ENCODE measurements around the gene FBXL20. TPM values are rescaled to one million over a fixed set of nuclear protein-coding genes. Genes with fewer than 3 reads are reported as not detected.

Gene FBXL20
- total RNA-seq, 4 donors from 2014 or later = 10.4 to 15.4 (median 13.1) TPM

DNA sequence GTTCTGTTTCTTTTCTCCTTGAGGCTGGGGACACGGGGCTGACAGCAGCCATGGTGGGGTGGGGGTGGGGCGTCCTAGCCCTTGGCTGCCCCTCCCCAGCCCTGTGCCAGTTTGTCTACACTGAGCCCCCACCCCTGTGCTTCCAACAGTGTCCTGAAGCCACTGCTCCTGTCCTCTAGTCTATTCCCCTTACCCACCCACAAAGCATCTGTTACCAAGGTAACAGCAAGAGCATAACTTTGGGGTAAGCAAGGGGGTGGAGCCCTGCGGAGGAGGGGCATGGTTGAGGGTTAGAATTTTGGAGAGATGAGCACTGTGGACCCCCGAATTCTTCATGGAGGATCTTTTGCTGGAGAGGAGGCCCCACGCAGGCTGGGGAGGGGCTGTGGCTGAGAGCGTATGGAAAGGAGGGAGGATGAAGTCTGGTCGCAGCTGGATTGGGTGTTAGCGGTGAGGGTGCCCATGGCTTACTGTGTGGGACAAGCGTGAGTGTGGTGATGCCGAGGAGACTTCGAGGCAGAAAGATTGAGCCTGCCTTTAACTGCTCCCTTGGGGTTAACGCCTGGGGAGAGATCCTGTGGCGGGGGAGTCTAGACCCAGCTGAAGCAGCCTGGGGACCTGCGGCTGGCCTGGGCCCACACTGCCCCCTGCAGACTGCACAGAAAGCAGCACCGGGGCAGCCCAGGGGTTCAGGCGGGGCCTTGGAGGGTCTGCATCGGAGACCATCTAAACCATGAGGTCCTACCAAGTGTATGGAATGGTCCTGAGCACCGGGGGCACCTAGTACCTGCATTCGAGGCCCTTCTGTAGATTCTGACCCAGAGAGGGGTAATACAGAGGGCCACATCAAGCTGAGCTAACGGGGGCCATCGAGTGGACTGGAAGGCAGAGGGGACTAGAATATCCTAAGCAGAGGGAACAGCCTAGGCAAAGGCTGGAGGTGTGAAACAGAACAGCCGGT, 169.6 kb downstream of the FBXL20 start:
- Histone ChIP-seq H3K9me3 (no peaks in the 10 kb centered on the region), H3K4me3 (peak overlapping the region in 2 of 4 donors; percentile 7 to 22), H3K36me3 (no peaks in the 10 kb centered on the region), H3K27ac (no peak overlapping the region), H3K27me3 (peaks cover 0 to 2% (median 0%) of the 10 kb centered on the region in 3 donors), H3K4me1 (peaks cover 16 to 19% of the 10 kb centered on the region in 2 donors)
- TF ChIP-seq CTCF (IDR thresholded peaks at IDR 0.05 in 4 of 5, conservative IDR thresholded peaks at IDR 0.05 in 1 of 5) (peak; percentile 76 to 93 (median 91)), POLR2A (IDR thresholded peaks at IDR 0.05) (no peak)
- intact Hi-C loops (cut with DNase I; ENCODE audit: low total_unique reads) (loop anchor here (1.0 kb wide), 1 partner anchor 25 kb away; no protein-coding TSS in a partner anchor), in situ Hi-C loops (cut with MboI; ENCODE audit: low sequenced_read_pairs in 4 of 4) (loop anchor here in 1 of 4 donors (10.0 kb wide), 1 partner anchor 67 kb away; the partner anchor contains the start of gene ARL5C)
- peak in 1 of 2 donors; percentile 55 for DNase-seq
- peak; percentile 57 to 64 for ATAC-seq

DNA sequence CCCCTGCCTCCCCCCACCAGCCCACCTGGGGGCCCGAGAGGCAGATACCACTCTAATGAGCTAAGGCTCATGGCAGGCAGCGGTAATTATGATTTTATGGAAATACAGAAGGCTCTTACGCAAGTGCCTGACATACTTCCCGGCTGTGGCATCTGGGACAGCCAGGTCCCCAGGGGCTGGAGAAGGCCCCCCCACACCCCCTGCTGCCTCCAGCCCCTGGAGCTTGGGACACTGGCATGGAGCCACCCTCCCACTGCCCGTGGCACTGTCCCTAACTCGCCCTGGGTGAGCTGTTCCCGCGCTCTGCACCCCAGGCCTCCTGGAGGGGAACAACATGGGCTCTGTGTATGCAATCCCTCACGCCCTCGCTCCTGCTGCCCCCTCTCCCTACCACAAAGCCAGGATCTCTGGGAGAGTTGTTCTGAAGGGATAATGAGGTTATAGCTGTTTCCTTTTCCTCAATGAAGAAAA, 170.3 kb downstream of the FBXL20 start:
- Histone ChIP-seq H3K4me1 (peaks cover 22 to 25% of the 10 kb centered on the region in 2 donors), H3K27ac (no peak overlapping the region), H3K36me3 (no peaks in the 10 kb centered on the region), H3K27me3 (peaks cover 2 to 5% (median 4%) of the 10 kb centered on the region in 3 donors), H3K9me3 (no peaks in the 10 kb centered on the region), H3K4me3 (no peak overlapping the region)
- in situ Hi-C loops (cut with MboI; ENCODE audit: low sequenced_read_pairs in 4 of 4) = loop anchor here in 1 of 4 donors (10.0 kb wide), 1 partner anchor 66 kb away; the partner anchor contains the start of gene ARL5C
- intact Hi-C loops (cut with DNase I; ENCODE audit: low total_unique reads) = no loop called here
- DNase-seq (no peak), ATAC-seq (no peak)
- TF ChIP-seq POLR2A (IDR thresholded peaks at IDR 0.05) (no peak), CTCF (IDR thresholded peaks at IDR 0.05 in 4 of 5, conservative IDR thresholded peaks at IDR 0.05 in 1 of 5) (no peak)

GRCh38 chr17:39230361-39230760, 171.1 kb downstream of the FBXL20 start:
- intact Hi-C loops (cut with DNase I; ENCODE audit: low total_unique reads) (no loop called here), in situ Hi-C loops (cut with MboI; ENCODE audit: low sequenced_read_pairs in 4 of 4) (loop anchor here in 1 of 4 donors (10.0 kb wide), 1 partner anchor 66 kb away; the partner anchor contains the start of gene ARL5C)
- DNase-seq = no peak
- Histone ChIP-seq H3K9me3 (no peaks in the 10 kb centered on the region), H3K4me3 (no peak overlapping the region), H3K27me3 (peaks cover 10 to 12% (median 10%) of the 10 kb centered on the region in 3 donors), H3K36me3 (no peaks in the 10 kb centered on the region), H3K27ac (no peak overlapping the region), H3K4me1 (peaks cover 29% of the 10 kb centered on the region in 2 donors)
- no peak for ATAC-seq
- TF ChIP-seq CTCF (IDR thresholded peaks at IDR 0.05 in 4 of 5, conservative IDR thresholded peaks at IDR 0.05 in 1 of 5) = no peak
- TF ChIP-seq POLR2A (IDR thresholded peaks at IDR 0.05) = no peak

- no peak overlapping the region for H3K27ac ChIP-seq
- TF ChIP-seq POLR2A (IDR thresholded peaks at IDR 0.05) = no peak
- no peak for TF ChIP-seq CTCF (IDR thresholded peaks at IDR 0.05 in 4 of 5, conservative IDR thresholded peaks at IDR 0.05 in 1 of 5)
- DNase-seq = no peak
- H3K4me3 ChIP-seq = no peak overlapping the region
- intact Hi-C loops (cut with DNase I; ENCODE audit: low total_unique reads) = no loop called here
- peaks cover 12 to 21% (median 18%) of the 10 kb centered on the region in 3 donors for H3K27me3 ChIP-seq
- peaks cover 29% of the 10 kb centered on the region in 2 donors for H3K4me1 ChIP-seq
- ATAC-seq = no peak
- H3K9me3 ChIP-seq = no peaks in the 10 kb centered on the region
- H3K36me3 ChIP-seq = no peaks in the 10 kb centered on the region
- in situ Hi-C loops (cut with MboI; ENCODE audit: low sequenced_read_pairs in 4 of 4) = no loop called here
These were observed 172.0 kb downstream of the FBXL20 start for GRCh38 chr17:39229274-39229913.
